HCT116 (cell line): Measurements from ENCODE around the gene FABP3. TPM values are rescaled to one million over a fixed set of nuclear protein-coding genes. Genes with fewer than 3 reads are reported as not detected.

Experiments used
- ATAC-seq: fragments of 200-7000 bp; cut with Tn5 transposase; 2 replicates; pipeline ENCODE4 v1.9.1; 2020; ENCODE audit warnings: mild to moderate bottlenecking, moderate library complexity
- BruUV-seq: library from RNA; stranded (reverse); fragments of 400-500 nt; replicated peaks from 2 replicates; lab custom pipeline; 2021; lab: Mats Ljungman, UMichigan
- CTCF ChIA-PET: fragments of 300-600 bp; sonication (Branson Sonifier 250); formaldehyde crosslinking; loops from one replicate; lab custom pipeline; 2021; ENCODE audit warnings: antibody characterized with exemption; lab: Charles Lee
- POLR2A ChIA-PET: fragments of 300-600, 350-600 bp; sonication (Branson Sonifier 250); formaldehyde crosslinking; loops from one replicate; lab custom pipeline; 2021; ENCODE audit warnings: antibody characterized with exemption; lab: Charles Lee
- RAD21 ChIA-PET, 2 experiments: fragments of 300-600 bp; sonication (Branson Sonifier 250); formaldehyde crosslinking; loops; one replicate each; lab custom pipeline; 2023; ENCODE audit warnings: low total read pairs in 2 of 2; ENCODE audit not compliant: uncharacterized antibody in 2 of 2, unreplicated experiment in 2 of 2, low non-redundant PET in 1 of 2; lab: Charles Lee
- DNase-seq: peaks from one replicate; pipeline ENCODE4 v3.0.0-alpha.2; 2010; ENCODE audit warnings: low read depth, low spot score
- H2AFZ ChIP-seq: fragments of 200-600 bp; shearing (Covaris generic), sonication (generic); 2 replicates; pipeline ENCODE4 v1.6.1; 2017; ENCODE audit warnings: low read depth, mixed run types, mixed read lengths, antibody characterized with exemption, low read length; ENCODE audit not compliant: poor library complexity, severe bottlenecking
- H3K27ac ChIP-seq: 2 replicates; pipeline ENCODE4 v1.5.1; 2012; ENCODE audit warnings: low read depth, low read length
- H3K27me3 ChIP-seq: fragments of 200-600 bp; sonication (generic); 2 replicates; pipeline ENCODE4 v1.6.1; 2016; ENCODE audit warnings: mixed run types, low read length, mixed read lengths; ENCODE audit not compliant: insufficient read depth
- H3K36me3 ChIP-seq, 2 experiments: fragments of 200-500 bp in 1 of 2; fragments of 200-600 bp in 1 of 2; sonication (Bioruptor generic) in 1 of 2; sonication (generic) in 1 of 2; 2 replicates each; pipeline versions ENCODE4 v1.5.1 to v1.6.1; 2014 to 2016; ENCODE audit warnings: low read length in 2 of 2, inconsistent platforms in 1 of 2, mixed read lengths in 1 of 2, mixed run types in 1 of 2; ENCODE audit not compliant: insufficient read depth in 2 of 2, control insufficient read depth in 1 of 2
- H3K4me1 ChIP-seq, 2 experiments: fragments of 200-600 bp in 1 of 2; sonication (generic) in 1 of 2; 2 replicates each; pipeline versions ENCODE4 v1.5.1 to v1.6.1; 2012 to 2017; ENCODE audit warnings: low read length in 2 of 2, inconsistent platforms in 1 of 2, mild to moderate bottlenecking in 1 of 2, mixed read lengths in 1 of 2, mixed run types in 1 of 2, moderate library complexity in 1 of 2; ENCODE audit not compliant: insufficient read depth in 2 of 2, control insufficient read depth in 1 of 2
- H3K4me2 ChIP-seq: fragments of 200-600 bp; sonication (generic); 2 replicates; pipeline ENCODE4 v1.6.1; 2017; ENCODE audit warnings: mixed run types, low read length, mixed read lengths
- H3K4me3 ChIP-seq, 2 experiments: fragments of 200-600 bp in 1 of 2; sonication (generic) in 1 of 2; replicated peaks in 1 of 2; 2 replicates each; pipeline ENCODE4 v1.5.1; 2011 to 2016; ENCODE audit warnings: low read length in 2 of 2, control low read depth in 1 of 2, low read depth in 1 of 2, mild to moderate bottlenecking in 1 of 2, mixed read lengths in 1 of 2, mixed run types in 1 of 2
- H3K79me2 ChIP-seq: fragments of 200-600 bp; sonication (generic); 2 replicates; pipeline ENCODE4 v1.6.1; 2017; ENCODE audit warnings: mild to moderate bottlenecking, mixed run types, low read length, moderate library complexity, mixed read lengths; ENCODE audit not compliant: insufficient read depth
- H3K9ac ChIP-seq: fragments of 200-600 bp; sonication (generic); 2 replicates; pipeline ENCODE4 v1.6.1; 2016; ENCODE audit warnings: low read length, mixed read lengths
- H3K9me2 ChIP-seq: fragments of 200-600 bp; sonication (generic), shearing (Covaris generic); 2 replicates; pipeline ENCODE4 v1.6.1; 2017; ENCODE audit warnings: mixed run types, mild to moderate bottlenecking, moderate library complexity; ENCODE audit not compliant: insufficient read depth
- H3K9me3 ChIP-seq, 2 experiments: fragments of 200-500 bp in 1 of 2; fragments of 200-600 bp in 1 of 2; sonication (Bioruptor generic) in 1 of 2; sonication (generic) in 1 of 2; 2 replicates each; pipeline ENCODE4 v1.6.1; 2014 to 2017; ENCODE audit warnings: low read length in 2 of 2, mixed read lengths in 2 of 2, inconsistent platforms in 1 of 2, low read depth in 1 of 2, mild to moderate bottlenecking in 1 of 2, mixed run types in 1 of 2, moderate library complexity in 1 of 2; ENCODE audit not compliant: control insufficient read depth in 1 of 2, insufficient read depth in 1 of 2
- H4K20me1 ChIP-seq: fragments of 200-600 bp; sonication (generic), shearing (Covaris generic); 2 replicates; pipeline ENCODE4 v1.6.1; 2017; ENCODE audit warnings: mixed run types, mild to moderate bottlenecking, moderate library complexity; ENCODE audit not compliant: insufficient read depth
- CBX3 ChIP-seq: IDR thresholded peaks from 2 replicates; pipeline ENCODE4 v1.6.1; 2012; ENCODE audit warnings: low read depth
- CEBPB ChIP-seq: IDR thresholded peaks from 2 replicates; pipeline ENCODE4 v1.6.1; 2012; ENCODE audit warnings: low read depth
- CTCF ChIP-seq, 3 experiments: fragments of 200-600 bp in 1 of 3; sonication (generic) in 1 of 3; IDR thresholded peaks in 2 of 3; conservative IDR thresholded peaks in 1 of 3; 2 replicates each; pipeline ENCODE4 v1.5.1; 2012 to 2017; ENCODE audit warnings: low read depth in 2 of 3, low read length in 2 of 3, antibody characterized with exemption in 1 of 3, borderline replicate concordance in 1 of 3, control low read depth in 1 of 3, mild to moderate bottlenecking in 1 of 3, mixed read lengths in 1 of 3, mixed run types in 1 of 3, moderate library complexity in 1 of 3; ENCODE audit not compliant: insufficient read depth in 1 of 3
- EZH2phosphoT487 ChIP-seq: fragments of 200-600 bp; IDR thresholded peaks from 2 replicates; pipeline ENCODE4 v1.6.1; 2018; ENCODE audit warnings: antibody characterized with exemption, borderline replicate concordance
- POLR2AphosphoS5 ChIP-seq: IDR thresholded peaks from 2 replicates; pipeline ENCODE4 v1.6.1; 2011; ENCODE audit warnings: mild to moderate bottlenecking, low read depth, low read length, moderate library complexity
- REST ChIP-seq: IDR thresholded peaks from 2 replicates; pipeline ENCODE4 v1.6.1; 2012; ENCODE audit warnings: low read depth
- SIN3A ChIP-seq: IDR thresholded peaks from 2 replicates; pipeline ENCODE4 v1.6.1; 2012; ENCODE audit warnings: low read depth
- SP1 ChIP-seq: IDR thresholded peaks from 2 replicates; pipeline ENCODE4 v1.6.1; 2012; ENCODE audit warnings: low read depth
- SRF ChIP-seq: IDR thresholded peaks from 2 replicates; pipeline ENCODE4 v1.6.1; 2012; ENCODE audit warnings: low read depth
- TCF7L2 ChIP-seq: IDR thresholded peaks from 2 replicates; pipeline ENCODE4 v1.7.0; 2011; ENCODE audit warnings: borderline replicate concordance, inconsistent platforms; ENCODE audit not compliant: insufficient read depth, insufficient read length; ENCODE audit errors: extremely low read depth
- ZBTB33 ChIP-seq: IDR thresholded peaks from 2 replicates; pipeline ENCODE4 v1.6.1; 2011; ENCODE audit warnings: mild to moderate bottlenecking, low read length, moderate library complexity; ENCODE audit not compliant: insufficient replicate concordance; ENCODE audit errors: extremely low read depth
- ZNF274 ChIP-seq: fragments of 200-500 bp; sonication (Bioruptor generic); IDR thresholded peaks from 2 replicates; pipeline ENCODE4 v1.6.1; 2014; ENCODE audit warnings: mild to moderate bottlenecking, low read depth, low read length, inconsistent platforms
- intact Hi-C: fragments of 100-400 bp; cut with micrococcal nuclease; formaldehyde crosslinking; loops from 2 replicates; pipeline ENCODE4 v1.10.0; 2022
- total RNA-seq: library from RNA; stranded (reverse); gene quantifications from one replicate; pipeline ENCODE4 v1.2.1, GENCODE V29; 2021; ENCODE audit not compliant: unreplicated experiment
- TF ChIP-seq, protein P1 (sequence below): IDR thresholded peaks from 2 replicates; pipeline ENCODE4 v1.6.1; 2012

FABP3 gene
- total RNA-seq, 1 experiment from 2014 or later: not detected

DNA sequence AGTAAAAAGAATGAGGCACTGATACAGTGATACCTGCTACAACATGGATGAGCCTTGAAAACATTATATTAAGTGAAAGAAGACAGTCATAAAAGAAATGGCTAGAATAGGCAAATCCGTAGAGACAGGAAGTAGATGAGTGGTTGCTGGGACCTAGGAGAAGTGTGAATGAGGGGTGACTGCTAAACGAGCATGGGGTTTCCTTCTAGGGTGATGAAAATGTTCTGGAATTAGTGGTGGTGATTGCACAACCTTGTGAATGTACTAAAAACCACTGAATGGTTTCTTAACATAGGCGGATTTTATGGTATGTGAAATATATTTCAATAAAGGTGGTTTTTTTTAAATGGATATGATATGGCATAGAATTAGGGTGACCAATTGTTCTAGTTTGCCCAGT lies 27.5 kb upstream of the FABP3 start:
- Histone ChIP-seq H3K4me1 (peaks cover 2 to 30% of the 10 kb centered on the region in 2 experiments; a peak in 2 of 4 replicates), H3K27ac (no peak overlapping the region), H3K9me3 (no peaks in the 10 kb centered on the region), H3K79me2 (no peaks in the 10 kb centered on the region), H3K27me3 (no peaks in the 10 kb centered on the region), H3K4me3 (no peak overlapping the region), H3K9ac (no peak overlapping the region), H3K4me2 (no peak overlapping the region), H3K36me3 (no peaks in the 10 kb centered on the region), H2AFZ (no peak overlapping the region), H3K9me2 (no peaks in the 10 kb centered on the region), H4K20me1 (no peaks in the 10 kb centered on the region)
- no TSS peak for BruUV-seq
- POLR2A ChIA-PET: no interaction called here
- RAD21 ChIA-PET: no interaction called here
- DNase-seq (no peak), ATAC-seq (no peak)
- CTCF ChIA-PET: interaction anchor here (1.4 kb wide), 1 partner anchor 149 kb away, joined by 3 read pairs; no protein-coding TSS in a partner anchor
- intact Hi-C loops: no loop called here
- TF ChIP-seq POLR2AphosphoS5: no peak
- no peak for TF ChIP-seq CTCF (IDR thresholded peaks at IDR 0.05 in 2 of 3, conservative IDR thresholded peaks at IDR 0.05 in 1 of 3; ENCODE audit: borderline replicate concordance in 1 of 3, insufficient read depth in 1 of 3, low read depth in 2 of 3, low read length in 2 of 3)
- no peak for TF ChIP-seq ZNF274
- TF ChIP-seq EZH2phosphoT487: no peak
- no peak for TF ChIP-seq SRF
- TF ChIP-seq ZBTB33: no peak
- no peak for TF ChIP-seq CEBPB
- no peak for TF ChIP-seq SIN3A
- TF ChIP-seq, protein P1, sequence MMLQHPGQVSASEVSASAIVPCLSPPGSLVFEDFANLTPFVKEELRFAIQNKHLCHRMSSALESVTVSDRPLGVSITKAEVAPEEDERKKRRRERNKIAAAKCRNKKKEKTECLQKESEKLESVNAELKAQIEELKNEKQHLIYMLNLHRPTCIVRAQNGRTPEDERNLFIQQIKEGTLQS: no peak
- TF ChIP-seq CBX3: no peak
- TF ChIP-seq TCF7L2: no peak
- no peak for TF ChIP-seq SP1
- TF ChIP-seq REST: no peak
